ENCODE data around the gene RPS3. TPM values are rescaled to one million over a fixed set of nuclear protein-coding genes. Genes with fewer than 3 reads are reported as not detected.
A peak's percentile ranks its signal among the peaks of the same experiment; 100 is the strongest.

RPS3 gene
- total and polyA plus RNA-seq, 9 of the 15 experiments (the other 6 are each of a cell fraction or from before 2014, with no cell fraction given): 2,700 to 5,771 (median 3,679) TPM

- TF ChIP-seq CUX1 (CRISPR knock-in tag; IDR thresholded peaks at IDR 0.05): no peak
- no peak for TF ChIP-seq CREB1 (IDR thresholded peaks at IDR 0.05)
- TF ChIP-seq CREB1 (CRISPR knock-in tag; IDR thresholded peaks at IDR 0.05): 0 out of 2 replicates have a peak, but pooled peaks have one; percentile 22
- TF ChIP-seq ZNF408 (CRISPR knock-in tag; IDR thresholded peaks at IDR 0.05; ENCODE audit: low read depth): no peak
- TF ChIP-seq ETS1 (conservative IDR thresholded peaks at IDR 0.05; ENCODE audit: control insufficient read depth, low read depth, low read length): no peak
- TF ChIP-seq BCL6 (CRISPR knock-in tag; IDR thresholded peaks at IDR 0.05): no peak
- no peak for TF ChIP-seq BRF1 (IDR thresholded peaks at IDR 0.05; ENCODE audit: borderline replicate concordance, extremely low read depth, insufficient read length)
- TF ChIP-seq TGIF2 (CRISPR knock-in tag; IDR thresholded peaks at IDR 0.05): no peak
- no peak for TF ChIP-seq TBL1XR1 (IDR thresholded peaks at IDR 0.05; ENCODE audit: low read length in 2 of 2)
These were observed 18.4 kb upstream of the RPS3 start (continued) for GRCh38 chr11:75380716-75381420.

Data from K562 (cell line).